ENCODE data around the gene CD300E.

The CD300E gene

GRCh38 chr17:74623693-74624093 is at the start of gene CD300E:
CD300E (minus strand) TSS chr17:74623738; CDS start chr17:74623621, 117 bp downstream.
- in situ Hi-C loops (cut with HindIII; ENCODE audit: low sequenced_read_pairs): no loop called here

GRCh38 chr17:74671031-74671771 is 47.7 kb upstream of the CD300E start:
- in situ Hi-C loops (cut with HindIII; ENCODE audit: low sequenced_read_pairs): no loop called here

- in situ Hi-C loops (cut with HindIII; ENCODE audit: low sequenced_read_pairs): no loop called here
Observed at GRCh38 chr17:74670329-74670728, 46.8 kb upstream of the CD300E start.

GRCh38 chr17:74663561-74663960 is 40.0 kb upstream of the CD300E start:
- in situ Hi-C loops (cut with HindIII; ENCODE audit: low sequenced_read_pairs): no loop called here

- in situ Hi-C loops (cut with HindIII; ENCODE audit: low sequenced_read_pairs): no loop called here
Observed at GRCh38 chr17:74659889-74660288, 36.4 kb upstream of the CD300E start.

GRCh38 chr17:74658620-74659019 is 35.1 kb upstream of the CD300E start:
- in situ Hi-C loops (cut with HindIII; ENCODE audit: low sequenced_read_pairs): no loop called here

- in situ Hi-C loops (cut with HindIII; ENCODE audit: low sequenced_read_pairs): no loop called here
Observed at GRCh38 chr17:74654742-74655141, 31.2 kb upstream of the CD300E start.

- in situ Hi-C loops (cut with HindIII; ENCODE audit: low sequenced_read_pairs): no loop called here
Observed at GRCh38 chr17:74652020-74652419, 28.5 kb upstream of the CD300E start.

GRCh38 chr17:74649909-74650308 is 26.4 kb upstream of the CD300E start:
- in situ Hi-C loops (cut with HindIII; ENCODE audit: low sequenced_read_pairs): loop anchor here (25.0 kb wide), 1 partner anchor 163 kb away; no protein-coding TSS in a partner anchor

- in situ Hi-C loops (cut with HindIII; ENCODE audit: low sequenced_read_pairs): loop anchor here (25.0 kb wide), 1 partner anchor 161 kb away; no protein-coding TSS in a partner anchor
Observed at GRCh38 chr17:74647871-74648672, 24.5 kb upstream of the CD300E start.

GRCh38 chr17:74646231-74646630 is 22.7 kb upstream of the CD300E start:
- in situ Hi-C loops (cut with HindIII; ENCODE audit: low sequenced_read_pairs): loop anchor here (25.0 kb wide), 1 partner anchor 159 kb away; no protein-coding TSS in a partner anchor

GRCh38 chr17:74645010-74645409 is 21.5 kb upstream of the CD300E start:
- in situ Hi-C loops (cut with HindIII; ENCODE audit: low sequenced_read_pairs): loop anchor here (25.0 kb wide), 1 partner anchor 158 kb away; no protein-coding TSS in a partner anchor

- in situ Hi-C loops (cut with HindIII; ENCODE audit: low sequenced_read_pairs): loop anchor here (25.0 kb wide), 1 partner anchor 157 kb away; no protein-coding TSS in a partner anchor
Observed at GRCh38 chr17:74644419-74644818, 20.9 kb upstream of the CD300E start.

- in situ Hi-C loops (cut with HindIII; ENCODE audit: low sequenced_read_pairs): loop anchor here (25.0 kb wide), 1 partner anchor 157 kb away; no protein-coding TSS in a partner anchor
Observed at GRCh38 chr17:74643826-74644225, 20.3 kb upstream of the CD300E start.

GRCh38 chr17:74642995-74643394 is 19.5 kb upstream of the CD300E start:
- in situ Hi-C loops (cut with HindIII; ENCODE audit: low sequenced_read_pairs): loop anchor here (25.0 kb wide), 1 partner anchor 156 kb away; no protein-coding TSS in a partner anchor

GRCh38 chr17:74642556-74642955 is 19.0 kb upstream of the CD300E start:
- in situ Hi-C loops (cut with HindIII; ENCODE audit: low sequenced_read_pairs): loop anchor here (25.0 kb wide), 1 partner anchor 155 kb away; no protein-coding TSS in a partner anchor

- in situ Hi-C loops (cut with HindIII; ENCODE audit: low sequenced_read_pairs): loop anchor here (25.0 kb wide), 1 partner anchor 155 kb away; no protein-coding TSS in a partner anchor
Observed at GRCh38 chr17:74641958-74642298, 18.4 kb upstream of the CD300E start.

GRCh38 chr17:74641224-74641957 is 17.9 kb upstream of the CD300E start:
- in situ Hi-C loops (cut with HindIII; ENCODE audit: low sequenced_read_pairs): loop anchor here (25.0 kb wide), 1 partner anchor 154 kb away; no protein-coding TSS in a partner anchor

GRCh38 chr17:74639704-74640151 is 16.2 kb upstream of the CD300E start:
- in situ Hi-C loops (cut with HindIII; ENCODE audit: low sequenced_read_pairs): loop anchor here (25.0 kb wide), 1 partner anchor 152 kb away; no protein-coding TSS in a partner anchor

- in situ Hi-C loops (cut with HindIII; ENCODE audit: low sequenced_read_pairs): loop anchor here (25.0 kb wide), 1 partner anchor 151 kb away; no protein-coding TSS in a partner anchor
Observed at GRCh38 chr17:74637926-74638325, 14.4 kb upstream of the CD300E start.
